NCI-H1930 (cell line): ENCODE results near the gene SULT2B1.

Experiments used
- DNase-seq, 2 experiments: peaks; one replicate each; lab custom pipeline; 2025; lab: John Stamatoyannopoulos, UW

The SULT2B1 gene

GRCh38 chr19:48600679-48601417 lies 48.9 kb downstream of the SULT2B1 start:
- DNase-seq = no peak

GRCh38 chr19:48603001-48603400 lies 51.0 kb downstream of the SULT2B1 start:
- no peak for DNase-seq

- no peak for DNase-seq
Observed at GRCh38 chr19:48603449-48603848, 51.5 kb downstream of the SULT2B1 start.

GRCh38 chr19:48603850-48604249 lies 51.9 kb downstream of the SULT2B1 start:
- no peak for DNase-seq

- DNase-seq = no peak
Observed at GRCh38 chr19:48606463-48607358, 54.7 kb downstream of the SULT2B1 start, which contains the start of gene SPACA4. Gene SPACA4, plus strand, starts transcription at chr19:48606742. Its CDS starts 237 bp downstream, at chr19:48606979.

GRCh38 chr19:48607359-48607755 lies 55.4 kb downstream of the SULT2B1 start:
- no peak for DNase-seq

GRCh38 chr19:48608798-48609263 lies 56.9 kb downstream of the SULT2B1 start:
- DNase-seq = peak in 1 of 2 experiments; percentile 34

- no peak for DNase-seq
Observed at GRCh38 chr19:48609571-48610108, 57.7 kb downstream of the SULT2B1 start.

- no peak for DNase-seq
Observed at GRCh38 chr19:48611872-48612271, 59.9 kb downstream of the SULT2B1 start.

GRCh38 chr19:48613024-48613851 lies 61.3 kb downstream of the SULT2B1 start:
- DNase-seq = no peak

- no peak for DNase-seq
Observed at GRCh38 chr19:48613852-48614435, 62.0 kb downstream of the SULT2B1 start.

- DNase-seq = no peak
Observed at GRCh38 chr19:48614436-48615230, 62.7 kb downstream of the SULT2B1 start, which contains the start of gene FAM83E. Gene FAM83E, minus strand, starts transcription at chr19:48615076. Its CDS starts 1,704 bp downstream, at chr19:48613372.

- no peak for DNase-seq
Observed at GRCh38 chr19:48615231-48616040, 63.5 kb downstream of the SULT2B1 start.

- no peak for DNase-seq
Observed at GRCh38 chr19:48616041-48616436, 64.1 kb downstream of the SULT2B1 start.

- no peak for DNase-seq
Observed at GRCh38 chr19:48616491-48617056, 64.6 kb downstream of the SULT2B1 start.

- DNase-seq = no peak
Observed at GRCh38 chr19:48617146-48617937, 65.4 kb downstream of the SULT2B1 start.

GRCh38 chr19:48618278-48618915 lies 66.4 kb downstream of the SULT2B1 start:
- DNase-seq = no peak
